Stimulated activated naive CD4-positive, alpha-beta T cell treated with Interleukin-2 at 50 U/mL for 16 hours (primary cell): Measurements from ENCODE around the gene RELN.
"Not testable (repeated sequence)": the region's sequence is repeated elsewhere in the genome, so short reads cannot be mapped to it uniquely, and the experiment has no call there.

Experiments
- DNase-seq: peaks from one replicate; lab custom pipeline; 2025; lab: John Stamatoyannopoulos, UW

Gene RELN

GRCh38 chr7:103843689-103844480 is 145.6 kb downstream of the RELN start:
- no peak for DNase-seq

GRCh38 chr7:103833401-103833800 is 156.1 kb downstream of the RELN start:
- DNase-seq: no peak

GRCh38 chr7:103832438-103832837 is 157.0 kb downstream of the RELN start:
- no peak for DNase-seq

- DNase-seq: no peak
Measured at GRCh38 chr7:103824251-103824650, 165.2 kb downstream of the RELN start.

GRCh38 chr7:103823084-103823483 is 166.4 kb downstream of the RELN start:
- no peak for DNase-seq

GRCh38 chr7:103821092-103821491 is 168.4 kb downstream of the RELN start:
- no peak for DNase-seq

- not testable (repeated sequence) for DNase-seq
Measured at GRCh38 chr7:103815972-103816371, 173.5 kb downstream of the RELN start.

- no peak for DNase-seq
Measured at GRCh38 chr7:103813970-103814369, 175.5 kb downstream of the RELN start.

- no peak for DNase-seq
Measured at GRCh38 chr7:103811997-103812396, 177.5 kb downstream of the RELN start.

GRCh38 chr7:103811290-103811689 is 178.2 kb downstream of the RELN start:
- DNase-seq: no peak

- DNase-seq: no peak
Measured at GRCh38 chr7:103810112-103810744, 179.2 kb downstream of the RELN start.

GRCh38 chr7:103809229-103809994 is 180.0 kb downstream of the RELN start:
- no peak for DNase-seq

- no peak for DNase-seq
Measured at GRCh38 chr7:103805346-103805745, 184.1 kb downstream of the RELN start.

GRCh38 chr7:103803631-103804030 is 185.8 kb downstream of the RELN start:
- no peak for DNase-seq

- no peak for DNase-seq
Measured at GRCh38 chr7:103799298-103799697, 190.2 kb downstream of the RELN start.

GRCh38 chr7:103797647-103798307 is 191.7 kb downstream of the RELN start:
- no peak for DNase-seq

GRCh38 chr7:103796327-103796962 is 193.0 kb downstream of the RELN start:
- DNase-seq: no peak

- DNase-seq: no peak
Measured at GRCh38 chr7:103795787-103796186, 193.7 kb downstream of the RELN start.

GRCh38 chr7:103795107-103795506 is 194.4 kb downstream of the RELN start:
- no peak for DNase-seq

- DNase-seq: no peak
Measured at GRCh38 chr7:103794424-103794823, 195.0 kb downstream of the RELN start.

- DNase-seq: no peak
Measured at GRCh38 chr7:103793614-103794013, 195.8 kb downstream of the RELN start.

GRCh38 chr7:103791894-103792293 is 197.6 kb downstream of the RELN start:
- DNase-seq: no peak
